ENCODE data around the gene MBP. TPM values are rescaled to one million over a fixed set of nuclear protein-coding genes. Genes with fewer than 3 reads are reported as not detected.

MBP gene
- total and polyA plus RNA-seq, 2 donors (not counting 3 experiments of a cell fraction or from before 2014, with no cell fraction given), result 1.7 to 2.3 TPM

DNA sequence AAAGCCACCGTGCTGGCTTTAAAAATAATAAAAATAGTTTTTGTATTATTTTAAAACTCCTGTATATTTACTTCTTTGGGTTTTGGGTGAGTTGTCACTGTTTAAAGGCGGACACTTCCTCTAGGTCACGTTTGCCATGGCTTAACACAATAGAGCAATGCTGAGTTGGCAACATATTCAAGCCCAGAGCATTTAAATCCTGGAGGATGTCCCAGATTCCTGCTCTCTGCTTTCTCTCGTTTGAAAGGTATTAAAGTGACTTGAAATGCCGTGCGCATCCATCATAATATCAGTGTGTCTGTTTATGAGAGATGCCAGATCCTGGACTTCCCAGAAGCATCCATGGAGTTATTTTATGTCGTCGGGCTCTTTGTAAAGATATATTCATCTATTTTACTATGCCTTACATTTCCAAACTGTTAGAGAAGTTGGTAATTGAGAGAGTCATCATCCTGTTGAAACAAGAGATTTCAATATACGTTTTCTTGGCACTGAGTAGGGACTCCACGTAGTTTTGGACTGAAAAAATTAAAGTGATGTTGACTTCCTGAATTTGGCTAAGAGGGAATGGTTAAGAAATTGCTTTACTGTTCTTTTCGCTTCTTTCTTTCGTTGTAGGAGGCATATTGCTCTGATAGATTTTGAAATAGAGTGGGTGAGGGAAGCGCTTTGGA lies 159.6 kb downstream of the MBP start:
- Histone ChIP-seq H3K4me1 (ENCODE audit: control insufficient read depth, extremely low read depth, insufficient read depth, low read length) (no peaks in the 10 kb centered on the region), H3K79me2 (ENCODE audit: control insufficient read depth, insufficient read depth, low read length) (no peaks in the 10 kb centered on the region), H3K9me3 (replicated peaks; ENCODE audit: control insufficient read depth, insufficient read depth, low read length) (no peaks in the 10 kb centered on the region), H3K9ac (replicated peaks; ENCODE audit: extremely low read depth, insufficient read depth, low read length) (no peak overlapping the region), H3K27me3 (ENCODE audit: control insufficient read depth in 2 of 2, insufficient read depth in 2 of 2, low read length in 2 of 2) (no peaks in the 10 kb centered on the region), H2AFZ (ENCODE audit: low read depth, low read length) (no peak overlapping the region), H3K36me3 (ENCODE audit: control insufficient read depth in 2 of 2, extremely low read depth in 1 of 2, insufficient read depth in 2 of 2, low read length in 2 of 2) (no peaks in the 10 kb centered on the region), H3K9me1 (replicated peaks; ENCODE audit: control insufficient read depth, extremely low read depth, insufficient read depth, low read length) (no peaks in the 10 kb centered on the region), H3K27ac (ENCODE audit: insufficient read depth, low read depth, low read length) (no peak overlapping the region), H4K20me1 (replicated peaks; ENCODE audit: control insufficient read depth, extremely low read depth, insufficient read depth, low read length) (no peaks in the 10 kb centered on the region), H3K4me2 (ENCODE audit: insufficient read depth, low read length) (no peak overlapping the region), H3K4me3 (replicated peaks in 1 of 3; ENCODE audit: insufficient read depth in 1 of 3, low read depth in 1 of 3, low read length in 3 of 3) (no peak overlapping the region)
- CTCF ChIA-PET, result interaction anchor here (4.2 kb wide), 1 partner anchor 11 kb away, joined by 29 read pairs; no protein-coding TSS in a partner anchor
- POLR2A ChIA-PET, result no interaction called here
- DNase-seq (ENCODE audit: low read depth, low spot score), result peak; percentile 39
- dilution Hi-C loops (cut with MboI; ENCODE audit: extremely low pct_ligation_motif_present, low sequenced_read_pairs) (no loop called here), intact Hi-C loops (cut with micrococcal nuclease) (no loop called here)
- FAIRE-seq, result peak; percentile 80
- TF ChIP-seq GATA2 (IDR thresholded peaks at IDR 0.05; ENCODE audit: insufficient read depth, insufficient read length, low read depth, low read length), result no peak
- no peak for TF ChIP-seq JUN (IDR thresholded peaks at IDR 0.05; ENCODE audit: borderline replicate concordance, insufficient read depth, insufficient read length, low read depth)
- BruUV-seq (replicated peaks), result no TSS peak

DNA sequence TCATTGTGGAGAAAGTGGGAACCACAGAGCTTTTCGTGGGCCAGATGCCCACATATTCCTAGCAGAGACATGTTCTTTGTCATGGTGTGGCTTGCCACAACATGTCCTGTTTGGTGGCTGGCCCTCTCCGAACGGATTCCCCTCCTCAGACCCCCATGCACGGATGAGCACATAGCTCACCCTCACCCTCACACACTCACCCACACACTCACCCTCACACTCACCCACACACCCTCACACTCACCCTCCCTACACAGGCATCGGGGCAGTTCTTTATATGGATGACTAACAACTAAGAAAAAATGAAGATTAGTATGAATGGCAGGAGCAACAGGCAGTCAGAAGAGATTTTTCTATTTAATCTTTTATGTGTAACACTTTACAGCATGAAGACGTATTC lies 160.3 kb downstream of the MBP start:
- intact Hi-C loops (cut with micrococcal nuclease) (no loop called here), dilution Hi-C loops (cut with MboI; ENCODE audit: extremely low pct_ligation_motif_present, low sequenced_read_pairs) (no loop called here)
- Histone ChIP-seq H3K79me2 (ENCODE audit: control insufficient read depth, insufficient read depth, low read length) (peaks cover under 1% of the 10 kb centered on the region), H3K9me1 (replicated peaks; ENCODE audit: control insufficient read depth, extremely low read depth, insufficient read depth, low read length) (no peaks in the 10 kb centered on the region), H2AFZ (ENCODE audit: low read depth, low read length) (no peak overlapping the region), H4K20me1 (replicated peaks; ENCODE audit: control insufficient read depth, extremely low read depth, insufficient read depth, low read length) (no peaks in the 10 kb centered on the region), H3K4me3 (replicated peaks in 1 of 3; ENCODE audit: insufficient read depth in 1 of 3, low read depth in 1 of 3, low read length in 3 of 3) (no peak overlapping the region), H3K4me2 (ENCODE audit: insufficient read depth, low read length) (no peak overlapping the region), H3K27me3 (ENCODE audit: control insufficient read depth in 2 of 2, insufficient read depth in 2 of 2, low read length in 2 of 2) (no peaks in the 10 kb centered on the region), H3K27ac (ENCODE audit: insufficient read depth, low read depth, low read length) (no peak overlapping the region), H3K4me1 (ENCODE audit: control insufficient read depth, extremely low read depth, insufficient read depth, low read length) (no peaks in the 10 kb centered on the region), H3K36me3 (ENCODE audit: control insufficient read depth in 2 of 2, extremely low read depth in 1 of 2, insufficient read depth in 2 of 2, low read length in 2 of 2) (no peaks in the 10 kb centered on the region), H3K9me3 (replicated peaks; ENCODE audit: control insufficient read depth, insufficient read depth, low read length) (no peaks in the 10 kb centered on the region), H3K9ac (replicated peaks; ENCODE audit: extremely low read depth, insufficient read depth, low read length) (no peak overlapping the region)
- no peak for DNase-seq (ENCODE audit: low read depth, low spot score)
- ChIA-PET CTCF (interaction anchor here (4.2 kb wide), 1 partner anchor 11 kb away, joined by 29 read pairs; no protein-coding TSS in a partner anchor), POLR2A (no interaction called here)
- FAIRE-seq, result no peak
- no TSS peak for BruUV-seq (replicated peaks)
- TF ChIP-seq EZH2 (IDR thresholded peaks at IDR 0.05; ENCODE audit: borderline replicate concordance, low read depth, low read length, severe bottlenecking) (no peak), POLR2AphosphoS5 (IDR thresholded peaks at IDR 0.05; ENCODE audit: insufficient read depth, low read depth, low read length) (no peak), GATA2 (IDR thresholded peaks at IDR 0.05; ENCODE audit: insufficient read depth, insufficient read length, low read depth, low read length) (no peak), FOS (IDR thresholded peaks at IDR 0.05; ENCODE audit: borderline replicate concordance, insufficient read depth, low read length) (no peak), JUN (IDR thresholded peaks at IDR 0.05; ENCODE audit: borderline replicate concordance, insufficient read depth, insufficient read length, low read depth) (no peak), CTCF (IDR thresholded peaks at IDR 0.05; ENCODE audit: extremely low read depth in 1 of 2, insufficient read depth in 1 of 2, low read depth in 1 of 2, low read length in 2 of 2) (no peak), MAX (IDR thresholded peaks at IDR 0.05; ENCODE audit: insufficient read depth, insufficient read length) (no peak), POLR2A (IDR thresholded peaks at IDR 0.05; ENCODE audit: low read depth, low read length) (no peak), MYC (IDR thresholded peaks at IDR 0.05; ENCODE audit: low read depth, low read length) (no peak)

All from endothelial cell of umbilical vein (primary cell).